Measurements from ENCODE around the gene FASTK. TPM values are rescaled to one million over a fixed set of nuclear protein-coding genes. Genes with fewer than 3 reads are reported as not detected.

The FASTK gene
- total RNA-seq, 2 experiments from 2014 or later: 78.3 to 84.4 TPM

DNA sequence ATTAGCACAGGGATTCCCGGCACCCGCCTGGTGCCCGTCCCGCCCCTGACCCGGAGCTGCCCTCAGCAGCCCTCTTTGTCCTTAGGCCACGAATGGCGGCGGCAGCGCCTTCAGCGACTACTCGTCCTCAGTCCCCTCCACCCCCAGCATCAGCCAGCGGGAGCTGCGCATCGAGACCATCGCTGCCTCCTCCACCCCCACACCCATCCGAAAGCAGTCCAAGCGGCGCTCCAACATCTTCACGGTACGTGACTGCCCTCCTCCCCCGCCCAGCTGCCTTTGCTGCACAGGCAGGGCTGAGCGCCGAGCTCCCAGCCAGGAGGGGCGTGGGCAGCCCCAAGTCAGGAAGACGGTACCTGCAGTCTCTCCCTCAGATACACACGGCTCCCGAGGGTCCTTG is 39.3 kb upstream of the FASTK start:
- ChIA-PET CTCF (interaction anchor here (1.0 to 1.3 kb wide), 2 partner anchors 9 to 196 kb away, joined by 3 to 4 read pairs; no protein-coding TSS in a partner anchor), POLR2A (no interaction called here)

DNA sequence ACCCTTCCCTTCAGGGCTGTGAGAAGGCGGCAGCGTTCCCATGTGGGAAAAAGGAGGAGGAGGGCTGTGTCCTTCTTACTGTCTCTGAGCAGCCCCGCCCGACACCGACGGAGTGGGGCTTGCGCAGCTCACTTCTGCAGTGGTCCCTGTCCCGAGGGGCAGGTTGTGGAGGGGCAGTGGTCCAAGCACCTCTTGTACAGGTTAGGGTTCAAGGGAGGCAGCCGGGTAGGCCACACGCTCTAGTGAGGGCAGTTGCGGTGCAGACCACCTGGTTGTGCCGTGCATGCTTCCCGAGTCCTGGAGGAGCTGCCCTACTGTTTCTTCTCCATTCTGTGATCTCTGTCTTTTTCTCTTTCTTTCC is 38.4 kb upstream of the FASTK start:
- CTCF ChIA-PET: interaction anchor here (0.6 to 1.3 kb wide), 2 partner anchors 47 to 197 kb away, joined by 3 read pairs; no protein-coding TSS in a partner anchor
- POLR2A ChIA-PET: no interaction called here

DNA sequence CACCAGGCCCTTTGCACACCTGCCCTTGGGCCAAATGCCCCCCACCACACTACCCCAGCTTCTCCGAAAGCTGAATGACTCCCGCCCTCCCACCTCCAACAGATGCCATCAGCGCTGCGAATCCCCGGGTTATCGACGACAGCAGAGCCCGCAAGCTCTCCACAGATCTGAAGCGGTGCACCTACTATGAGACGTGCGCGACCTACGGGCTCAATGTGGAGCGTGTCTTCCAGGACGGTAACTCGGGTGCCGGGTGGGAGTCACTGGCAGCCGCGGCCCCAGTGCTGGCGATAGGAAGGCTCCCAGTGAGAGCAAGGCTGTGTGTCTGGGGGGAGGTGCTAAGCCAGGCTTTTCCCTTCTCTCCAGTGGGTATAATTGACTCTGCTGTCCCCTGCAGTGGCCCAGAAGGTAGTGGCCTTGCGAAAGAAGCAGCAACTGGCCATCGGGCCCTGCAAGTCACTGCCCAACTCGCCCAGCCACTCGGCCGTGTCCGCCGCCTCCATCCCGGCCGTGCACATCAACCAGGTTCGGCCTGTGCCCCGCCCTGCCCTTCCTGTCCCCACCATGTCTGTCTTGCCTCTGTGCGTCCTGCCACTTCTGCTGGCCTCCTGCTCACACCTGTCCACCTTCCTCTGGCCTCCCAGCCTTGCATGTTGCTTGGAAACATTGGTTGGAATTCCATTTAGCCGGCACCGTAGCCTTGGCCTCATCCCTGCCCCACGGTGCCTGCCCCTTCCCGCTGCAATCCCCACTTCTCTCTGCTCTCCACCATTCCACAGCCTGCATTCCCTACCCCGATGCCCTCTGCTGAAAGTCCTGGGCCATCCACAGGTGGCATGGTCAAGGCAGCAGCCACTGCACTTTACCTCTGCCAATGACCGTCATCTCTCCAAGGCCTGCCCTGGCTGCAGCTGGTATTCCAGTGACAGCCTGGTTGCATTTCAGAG is 37.8 kb upstream of the FASTK start:
- ChIA-PET CTCF (interaction anchor here (1.0 to 1.3 kb wide), 2 partner anchors 55 to 197 kb away, joined by 3 read pairs; no protein-coding TSS in a partner anchor), POLR2A (no interaction called here)

DNA sequence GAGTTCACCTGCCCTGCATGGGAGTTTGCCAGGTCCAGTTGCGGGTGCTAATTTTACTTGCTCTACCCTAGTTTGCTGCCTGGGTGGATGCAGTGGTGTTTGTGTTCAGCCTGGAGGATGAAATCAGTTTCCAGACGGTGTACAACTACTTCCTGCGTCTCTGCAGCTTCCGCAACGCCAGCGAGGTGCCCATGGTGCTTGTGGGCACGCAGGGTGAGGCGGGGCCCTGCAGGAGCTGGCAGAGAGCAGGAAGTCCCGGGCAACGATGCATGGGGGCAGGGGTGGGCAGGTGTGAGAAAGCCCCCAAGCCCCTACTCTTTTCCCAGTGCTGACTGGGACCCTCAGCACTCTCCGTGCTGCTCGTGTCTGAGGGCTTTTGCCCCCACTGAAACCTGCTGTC is 37.0 kb upstream of the FASTK start:
- ChIA-PET CTCF (interaction anchor here (1.0 to 1.1 kb wide), 2 partner anchors 10 to 56 kb away, joined by 3 read pairs; no protein-coding TSS in a partner anchor), POLR2A (no interaction called here)

DNA sequence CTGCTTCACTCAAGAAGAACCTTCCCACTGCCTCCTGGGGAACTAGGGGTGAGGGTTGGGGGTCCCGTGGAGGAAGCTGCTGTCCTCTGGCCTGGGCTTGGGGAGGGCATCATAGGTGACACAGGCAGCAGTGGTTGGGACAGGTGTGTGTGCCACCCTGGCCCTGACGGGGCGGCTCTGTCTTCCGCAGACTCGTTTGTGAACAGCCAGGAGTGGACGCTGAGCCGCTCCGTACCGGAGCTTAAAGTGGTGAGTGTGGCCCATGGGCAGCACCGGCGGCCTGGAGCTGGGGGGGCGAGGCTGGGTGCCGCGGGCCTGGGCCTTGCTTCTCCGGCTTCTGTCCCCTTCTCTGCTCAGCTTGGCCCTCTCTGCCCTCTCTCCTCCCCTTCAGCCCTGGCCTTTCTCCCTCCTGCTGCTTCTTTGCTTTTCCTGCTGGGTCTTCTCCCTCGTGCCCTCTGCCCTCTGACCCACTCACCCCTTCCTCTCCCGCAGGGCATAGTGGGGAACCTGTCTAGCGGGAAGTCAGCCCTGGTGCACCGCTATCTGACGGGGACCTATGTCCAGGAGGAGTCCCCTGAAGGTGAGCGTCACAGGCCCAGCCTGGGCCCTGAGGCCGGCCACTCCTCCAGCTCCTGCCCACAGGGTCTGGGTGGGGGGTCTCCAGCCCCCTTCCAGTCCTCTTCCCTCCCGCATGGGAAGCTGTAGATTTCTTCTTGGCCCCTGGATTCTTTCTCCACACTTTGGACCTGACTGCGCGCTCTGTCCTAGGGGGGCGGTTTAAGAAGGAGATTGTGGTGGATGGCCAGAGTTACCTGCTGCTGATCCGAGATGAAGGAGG is 36.2 kb upstream of the FASTK start:
- CTCF ChIA-PET: interaction anchor here (1.1 to 1.6 kb wide), 2 partner anchors 7 to 9 kb away, joined by 3 to 6 read pairs; no protein-coding TSS in a partner anchor
- POLR2A ChIA-PET: no interaction called here

DNA sequence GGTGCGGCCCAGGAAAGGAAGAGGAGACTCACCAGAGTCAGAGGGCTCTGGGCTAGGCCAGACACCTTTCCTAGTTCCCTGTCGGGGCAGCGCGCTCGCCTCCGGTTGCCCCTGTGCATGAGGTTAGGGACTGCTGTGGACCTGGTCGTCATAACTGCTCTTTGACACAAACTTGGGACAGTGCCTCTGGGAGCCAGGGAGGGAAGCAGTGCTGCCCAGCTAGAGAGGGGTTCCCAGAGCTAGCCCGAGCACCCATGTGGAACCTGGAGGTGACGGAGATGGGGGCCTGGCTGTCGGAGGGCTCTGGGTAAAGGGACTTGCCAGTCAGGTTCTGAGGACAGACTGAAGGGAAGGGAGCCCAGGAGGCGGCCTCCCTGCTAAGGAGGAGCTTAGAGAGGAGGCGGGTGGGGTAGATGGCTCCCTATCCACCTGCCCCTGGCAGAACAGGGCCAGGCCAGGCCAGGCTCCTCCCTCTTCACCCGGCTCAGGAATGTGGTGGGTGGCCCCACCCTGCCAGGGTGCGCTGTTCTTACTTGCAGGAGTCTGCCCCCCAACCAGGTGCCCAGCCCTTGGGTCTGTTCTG is 35.3 kb upstream of the FASTK start:
- ChIA-PET CTCF (interaction anchor here (0.5 to 1.6 kb wide), 3 partner anchors 8 to 58 kb away, joined by 3 to 6 read pairs (median 3); partner anchors contain the start of gene CDK5), POLR2A (no interaction called here)

DNA sequence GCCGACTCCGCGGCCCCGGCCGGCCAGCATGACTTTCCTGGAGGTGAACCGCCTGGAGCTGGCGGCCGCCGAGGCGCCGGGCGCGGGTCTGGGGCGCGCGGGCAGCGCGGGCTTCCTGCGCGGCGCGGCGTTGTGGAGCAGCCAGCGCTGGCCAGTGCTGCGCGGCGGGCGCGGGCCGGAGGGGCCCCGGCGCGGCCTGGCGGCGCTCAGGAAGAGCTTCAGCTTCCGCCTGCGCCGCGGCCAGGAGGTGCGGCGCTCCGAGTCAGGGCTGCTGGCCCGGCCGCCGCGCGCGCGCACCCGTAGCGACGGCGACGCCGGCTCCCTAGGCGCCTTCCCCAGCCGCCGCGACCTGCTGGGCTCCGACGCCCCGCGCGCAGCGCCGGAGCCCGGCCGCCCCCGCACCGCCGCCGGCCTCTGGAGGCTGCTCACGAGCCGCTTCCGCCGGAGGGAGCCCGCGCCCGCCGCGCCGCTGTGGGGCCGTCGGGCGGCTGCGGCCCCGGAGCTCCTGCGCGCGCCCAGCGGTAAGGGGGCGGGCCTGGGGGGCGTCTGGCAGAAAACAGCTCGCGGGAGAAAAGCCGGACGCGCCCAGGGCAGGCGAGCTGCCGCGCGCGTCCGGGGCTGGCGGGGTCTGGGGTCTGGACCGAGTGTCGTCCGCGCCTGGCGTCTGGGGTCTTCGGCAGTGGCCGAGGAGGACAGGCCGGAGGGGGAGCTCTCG is 34.7 kb upstream of the FASTK start:
- ChIA-PET CTCF (interaction anchor here (0.5 to 1.6 kb wide), 5 partner anchors 9 to 189 kb away, joined by 3 to 6 read pairs (median 3); partner anchors contain the start of gene CDK5), POLR2A (no interaction called here)

DNA sequence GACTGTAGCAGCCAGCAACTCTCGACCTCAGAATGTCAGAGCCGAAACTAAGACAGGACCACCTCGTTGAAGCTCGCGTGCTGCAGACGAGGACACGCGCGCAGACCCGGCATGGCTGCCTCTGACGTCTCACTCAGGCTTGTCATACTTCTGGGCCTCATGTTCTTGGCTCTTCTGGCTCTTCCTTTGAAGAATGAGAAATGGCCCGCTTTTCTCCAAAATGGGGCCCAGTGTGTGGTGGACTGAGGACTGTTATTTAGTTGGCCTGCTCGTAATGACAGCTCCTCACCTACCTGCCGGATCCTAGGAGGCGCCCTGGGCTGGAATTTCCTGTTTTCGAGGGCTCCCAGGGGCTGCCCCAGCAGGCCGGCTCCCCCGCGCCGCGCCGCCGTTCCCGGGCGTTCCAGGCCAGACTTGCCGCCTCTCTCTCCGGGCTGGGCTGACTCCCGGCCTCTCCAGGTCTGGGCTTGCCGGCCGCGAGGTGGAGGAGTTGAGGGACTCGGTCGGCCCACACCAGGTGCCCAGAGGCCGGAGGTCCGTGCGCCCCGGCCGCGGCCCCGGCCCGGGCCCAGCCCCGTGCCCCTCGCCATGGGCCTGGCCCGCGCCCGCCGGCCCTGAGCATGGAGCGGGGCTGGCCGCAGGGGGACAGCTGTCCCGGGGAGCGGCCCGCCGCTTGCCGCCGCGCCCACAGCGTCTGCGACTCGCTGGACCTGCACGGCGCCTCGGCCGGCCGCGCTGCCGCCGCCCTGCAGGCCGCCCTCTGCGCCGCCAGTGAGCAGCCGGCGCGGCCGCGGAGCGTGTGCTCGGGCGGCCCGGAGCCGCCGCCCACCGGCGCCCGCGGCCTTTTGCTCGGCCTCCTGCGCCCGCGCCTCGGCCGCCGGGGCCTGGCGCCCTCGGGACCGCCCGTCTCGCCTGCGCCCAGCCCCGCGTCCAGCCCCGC is 33.8 kb upstream of the FASTK start:
- POLR2A ChIA-PET: no interaction called here
- CTCF ChIA-PET: interaction anchor here (0.6 to 3.2 kb wide), 7 partner anchors 9 to 189 kb away, joined by 3 to 14 read pairs (median 4); no protein-coding TSS in a partner anchor

DNA sequence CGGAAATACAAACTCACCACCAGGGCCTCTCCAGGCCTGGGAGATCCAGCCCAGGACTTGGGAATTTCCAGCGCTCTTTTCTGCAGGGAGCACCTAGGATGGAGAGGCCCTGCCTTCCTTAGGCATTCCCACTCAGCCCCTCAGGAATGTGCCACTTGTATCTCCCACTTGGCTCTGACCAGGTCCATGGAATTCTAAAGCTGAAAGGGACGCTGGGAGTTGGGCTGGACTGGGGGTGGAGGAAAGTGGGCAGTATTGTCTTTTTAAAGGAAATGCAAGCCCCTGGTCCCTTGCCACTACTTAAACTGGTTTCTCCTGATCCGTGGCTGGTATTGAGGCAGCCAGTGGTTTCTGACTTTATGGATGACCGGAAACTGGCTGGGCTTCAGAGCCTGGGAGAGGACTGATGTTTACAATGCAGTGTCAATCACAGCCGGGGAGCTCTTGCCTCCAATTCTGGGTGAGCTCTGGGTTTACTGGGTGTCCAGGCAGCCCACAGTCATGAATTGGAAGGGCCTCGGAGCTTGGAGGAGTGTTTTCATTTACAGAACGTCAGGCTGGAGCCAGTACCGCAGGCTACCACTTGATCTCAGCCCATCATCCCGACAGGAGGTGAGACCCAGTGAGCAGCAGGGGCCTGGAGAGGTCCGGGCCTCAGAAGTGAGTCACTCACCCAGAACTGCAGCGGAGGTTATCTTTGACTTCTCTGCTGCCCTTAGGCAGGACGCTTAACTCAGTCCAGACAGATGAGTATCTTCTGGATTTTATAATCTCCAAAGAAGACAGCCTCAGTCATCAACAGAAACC is 32.9 kb upstream of the FASTK start:
- POLR2A ChIA-PET: no interaction called here
- CTCF ChIA-PET: interaction anchor here (0.6 to 3.2 kb wide), 7 partner anchors 10 to 172 kb away, joined by 3 to 14 read pairs (median 4); no protein-coding TSS in a partner anchor

DNA sequence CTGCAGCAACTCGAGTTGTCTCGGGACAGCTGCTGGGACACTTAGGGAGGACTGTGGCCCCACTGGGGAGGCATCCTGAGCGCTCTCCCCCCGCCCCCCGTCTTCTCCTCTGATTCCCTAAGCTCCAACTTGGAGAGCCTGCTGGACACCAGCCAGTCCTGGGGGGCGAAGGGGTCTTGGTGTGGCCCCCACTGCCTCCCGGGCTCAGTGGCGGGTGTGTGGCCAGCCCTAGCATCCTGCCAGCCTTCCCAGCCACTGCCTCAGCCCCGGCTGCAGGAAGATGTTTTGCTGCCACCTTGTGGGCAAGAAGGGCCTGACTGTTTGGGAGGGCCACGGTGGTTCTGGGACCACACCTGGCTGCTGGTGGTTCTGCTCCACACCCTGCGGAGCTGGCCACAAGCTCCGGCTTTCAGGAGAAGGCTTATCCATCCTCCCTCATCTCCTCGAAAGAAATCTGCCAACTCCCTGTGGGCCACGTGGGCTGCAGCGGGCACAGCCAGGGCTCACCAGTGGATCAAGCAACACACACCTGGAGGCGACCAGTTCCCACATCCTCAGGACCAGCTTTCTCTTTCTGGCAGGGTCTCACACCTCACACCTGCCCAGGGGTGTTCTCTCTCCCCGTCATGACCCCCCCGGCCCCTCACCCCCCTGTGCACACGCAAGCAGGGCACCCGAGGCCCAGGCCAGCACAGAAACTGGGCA is 30.5 kb upstream of the FASTK start:
- ChIA-PET CTCF (interaction anchor here (0.6 to 3.1 kb wide), 27 partner anchors 8 to 213 kb away, joined by 3 to 20 read pairs (median 4); partner anchors contain the start of genes ABCB8 and ASB10), POLR2A (no interaction called here)

DNA sequence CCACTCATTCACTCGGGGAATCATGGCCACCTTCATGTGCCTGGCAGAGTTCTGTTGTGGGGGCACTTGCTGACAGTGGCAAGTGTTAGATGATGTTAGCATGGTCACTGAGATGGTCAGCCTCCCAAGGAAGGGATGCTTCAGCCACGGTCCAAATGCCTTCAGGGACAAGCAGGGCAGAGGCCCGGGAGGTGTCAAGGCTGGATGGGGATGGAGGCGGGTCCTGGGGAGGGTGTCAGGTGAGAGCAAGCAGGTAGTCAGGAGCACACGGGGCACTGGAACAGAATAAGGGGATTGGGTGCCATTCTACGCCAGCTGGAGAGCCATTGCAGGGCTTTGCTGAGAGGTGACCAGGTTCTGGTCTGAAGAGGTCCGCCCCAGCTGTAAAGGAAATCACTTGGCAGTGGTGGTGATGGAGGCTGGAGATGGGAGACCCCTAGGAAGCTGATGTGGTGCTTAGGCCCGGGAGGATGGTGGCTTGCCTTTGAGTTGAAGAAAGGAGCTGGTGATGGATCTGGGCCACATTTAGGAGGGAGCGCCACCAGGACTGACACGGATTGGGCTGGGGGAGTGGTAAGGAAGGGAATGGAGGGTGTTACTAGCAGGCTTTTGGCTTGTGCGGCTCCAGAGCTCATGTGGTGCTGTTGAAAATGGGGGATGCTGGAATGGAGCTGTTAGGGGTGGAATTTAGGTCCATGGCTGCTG is 29.8 kb upstream of the FASTK start:
- ChIA-PET CTCF (interaction anchor here (0.8 to 3.1 kb wide), 24 partner anchors 8 to 212 kb away, joined by 3 to 20 read pairs (median 4); partner anchors contain the start of gene ABCB8), POLR2A (no interaction called here)

DNA sequence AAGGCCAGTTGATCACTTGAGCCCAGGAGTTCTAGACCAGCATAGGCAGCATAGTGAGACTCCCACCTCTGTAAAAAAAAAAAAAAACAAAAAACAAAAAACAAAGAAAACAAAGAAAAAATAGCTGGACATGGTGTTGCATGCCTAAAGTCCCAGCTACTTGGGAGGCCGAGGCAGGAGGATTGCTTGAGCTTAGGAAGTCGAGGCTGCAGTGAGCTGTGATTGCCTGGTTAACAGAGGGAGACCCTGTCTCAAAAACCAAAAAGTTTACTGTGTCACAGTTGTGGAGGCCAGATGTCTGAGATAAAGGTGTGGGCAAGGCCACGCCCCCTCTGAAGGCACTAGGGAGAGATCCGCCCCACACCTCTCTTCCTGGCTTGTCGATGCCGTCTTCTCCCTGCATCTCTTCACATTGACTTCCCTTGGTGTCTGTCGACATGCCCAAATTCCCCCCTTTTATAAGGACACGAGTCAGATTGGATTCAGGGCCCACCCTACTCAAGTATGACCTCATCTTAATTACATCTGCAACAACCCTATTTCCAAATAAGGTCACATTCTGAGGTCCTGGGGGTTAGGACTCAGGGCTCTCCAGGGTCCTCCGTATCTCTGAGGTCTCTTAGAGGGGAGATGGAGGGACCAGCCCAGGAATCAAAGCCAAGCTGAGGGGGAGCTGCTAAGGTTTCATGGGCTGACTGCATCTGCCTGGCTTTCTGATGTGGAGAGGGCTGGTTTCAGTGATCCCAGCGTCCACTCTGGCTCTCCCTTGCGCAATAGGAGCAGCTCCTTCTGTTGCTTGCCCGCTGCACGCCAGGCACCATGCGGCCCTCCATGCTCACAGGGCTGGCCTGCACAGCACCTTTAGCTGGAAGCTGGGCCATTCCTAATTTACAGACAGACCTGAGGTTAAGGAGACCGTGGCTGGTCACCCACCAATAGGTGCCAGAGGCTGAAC is 28.8 kb upstream of the FASTK start:
- POLR2A ChIA-PET: interaction anchor here (0.7 kb wide), 2 partner anchors 11 to 23 kb away, joined by 3 to 5 read pairs; no protein-coding TSS in a partner anchor

DNA sequence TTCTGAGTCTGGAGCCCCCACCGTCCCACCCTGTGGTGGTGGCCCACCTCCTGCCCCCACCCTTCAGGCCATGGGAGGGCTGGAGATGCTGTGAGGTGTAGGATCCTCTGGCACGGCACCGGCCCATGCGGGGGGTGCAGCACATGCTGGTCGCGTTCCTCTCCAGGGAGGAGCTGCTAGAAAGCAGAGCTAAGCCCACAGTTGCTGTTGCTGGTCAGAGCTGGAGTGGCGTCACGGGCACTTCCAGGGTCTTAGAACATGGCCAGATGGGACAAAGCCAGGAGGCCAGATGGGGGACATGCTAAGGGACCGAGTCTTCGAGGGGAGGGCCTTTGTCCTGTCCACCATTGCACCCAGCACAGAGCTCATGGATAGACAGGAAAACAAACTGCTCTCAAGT is 27.3 kb upstream of the FASTK start:
- POLR2A ChIA-PET: interaction anchor here (0.6 kb wide), 1 partner anchor 52 kb away, joined by 3 read pairs; no protein-coding TSS in a partner anchor
- CTCF ChIA-PET: interaction anchor here (0.7 to 1.3 kb wide), 5 partner anchors 9 to 283 kb away, joined by 3 to 5 read pairs (median 3); no protein-coding TSS in a partner anchor

More for the DNA sequence above, 28.8 kb upstream of the FASTK start:
- CTCF ChIA-PET: interaction anchor here (0.9 to 3.1 kb wide), 7 partner anchors 17 to 211 kb away, joined by 3 to 12 read pairs (median 4); partner anchors contain the start of gene ABCB8
